22Rv1 (cell line): ENCODE data around the gene FUT8.

Experiments
- H3K27ac ChIP-seq: fragments of 450-650 bp; 2 replicates; pipeline ENCODE4 v1.5.1; 2017
- CTCF ChIP-seq: fragments of 450-650 bp; IDR thresholded peaks from 2 replicates; pipeline ENCODE4 v1.5.1; 2017; ENCODE audit warnings: mild to moderate bottlenecking
- ZFX ChIP-seq: fragments of 450-650 bp; IDR thresholded peaks from 2 replicates; pipeline ENCODE4 v1.6.1; 2017; ENCODE audit warnings: antibody characterized with exemption, borderline replicate concordance

The FUT8 gene

GRCh38 chr14:65471038-65471878, 58.7 kb downstream of the FUT8 start:
- H3K27ac ChIP-seq, result no peak overlapping the region
- TF ChIP-seq ZFX, result no peak
- no peak for TF ChIP-seq CTCF

- H3K27ac ChIP-seq, result no peak overlapping the region
- no peak for TF ChIP-seq ZFX
- TF ChIP-seq CTCF, result no peak
Observed at GRCh38 chr14:65472189-65472588, 59.7 kb downstream of the FUT8 start.

GRCh38 chr14:65476273-65476941, 63.9 kb downstream of the FUT8 start:
- TF ChIP-seq CTCF, result no peak
- TF ChIP-seq ZFX, result no peak
- no peak overlapping the region for H3K27ac ChIP-seq

GRCh38 chr14:65476942-65477318, 64.4 kb downstream of the FUT8 start:
- TF ChIP-seq ZFX (no peak), CTCF (no peak)
- H3K27ac ChIP-seq, result no peak overlapping the region

GRCh38 chr14:65478017-65478416, 65.5 kb downstream of the FUT8 start:
- H3K27ac ChIP-seq, result no peak overlapping the region
- no peak for TF ChIP-seq ZFX
- no peak for TF ChIP-seq CTCF

GRCh38 chr14:65478596-65478995, 66.1 kb downstream of the FUT8 start:
- TF ChIP-seq ZFX, result no peak
- TF ChIP-seq CTCF, result no peak
- H3K27ac ChIP-seq, result no peak overlapping the region

- no peak overlapping the region for H3K27ac ChIP-seq
Observed at GRCh38 chr14:65479386-65479785, 66.9 kb downstream of the FUT8 start.

More at GRCh38 chr14:65479386-65479785, 66.9 kb downstream of the FUT8 start:
- TF ChIP-seq CTCF (no peak), ZFX (no peak)
